PFSK-1 (cell line): ENCODE measurements around the gene FHL3.

Source experiments
- FOXP2 ChIP-seq: optimal IDR thresholded peaks from 2 replicates; pipeline ENCODE3; 2011; ENCODE audit warnings: borderline replicate concordance, control low read depth, inconsistent platforms; ENCODE audit not compliant: insufficient read depth; ENCODE audit errors: extremely low read length, extremely low read depth
- POLR2AphosphoS5 ChIP-seq: IDR thresholded peaks from 2 replicates; pipeline ENCODE4 v1.6.1; 2012; ENCODE audit warnings: low read depth, mild to moderate bottlenecking, control low read depth, low read length, moderate library complexity
- SIN3A ChIP-seq: IDR thresholded peaks from 2 replicates; pipeline ENCODE4 v1.6.1; 2012; ENCODE audit warnings: mild to moderate bottlenecking, low read length, moderate library complexity, borderline replicate concordance; ENCODE audit not compliant: insufficient read depth
- TAF1 ChIP-seq: IDR thresholded peaks from 2 replicates; pipeline ENCODE4 v1.6.1; 2012; ENCODE audit warnings: low read length, control low read depth, borderline replicate concordance; ENCODE audit not compliant: insufficient read depth
- TF ChIP-seq, protein P1 (sequence below), 2 experiments: IDR thresholded peaks; 2 replicates each; pipeline versions ENCODE4 v1.6.1 to v1.8.0; 2011 to 2012; ENCODE audit warnings: low read depth in 2 of 2, low read length in 2 of 2, control low read depth in 1 of 2, inconsistent platforms in 1 of 2, mild to moderate bottlenecking in 1 of 2, moderate library complexity in 1 of 2; ENCODE audit not compliant: insufficient read depth in 1 of 2

Gene FHL3

DNA sequence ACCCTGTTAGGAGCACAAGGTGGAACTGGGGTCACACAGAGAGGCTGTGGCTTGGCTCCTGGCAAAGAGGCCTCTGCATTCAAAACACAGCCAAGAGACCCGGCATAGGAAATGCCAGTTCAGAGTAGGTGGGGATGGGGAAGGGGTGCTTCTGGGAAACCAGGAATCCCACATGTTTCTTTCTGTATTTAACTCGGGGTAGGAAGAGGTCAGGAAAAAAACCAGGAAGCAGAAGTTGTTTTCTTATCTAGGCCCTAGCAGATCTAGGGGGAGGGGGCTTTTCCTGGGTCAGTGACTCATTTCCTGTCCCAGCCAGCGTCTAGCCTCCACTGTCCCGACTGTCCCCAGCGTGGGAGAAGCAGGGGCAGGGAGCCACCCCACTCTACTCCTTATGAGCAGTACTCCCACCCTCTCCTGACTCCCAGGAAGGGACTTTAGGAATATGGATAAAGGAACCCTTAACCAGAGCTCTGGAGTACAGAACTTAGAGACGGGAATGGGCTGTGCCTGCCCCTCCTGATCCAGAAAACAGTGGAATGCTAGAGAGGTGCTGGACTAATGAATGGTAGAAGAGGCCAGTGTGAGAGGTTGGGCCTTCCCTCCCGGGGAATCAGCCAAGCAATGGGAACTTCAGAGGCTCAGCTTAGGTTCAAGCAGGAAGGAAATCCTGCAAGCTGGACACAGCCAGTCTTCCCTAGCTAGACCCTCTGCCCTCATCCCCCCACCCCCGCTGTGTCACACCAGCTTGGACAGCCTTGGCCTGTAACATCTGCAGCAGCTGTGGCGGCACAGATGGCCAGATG lies 5.7 kb downstream of the FHL3 start:
- TF ChIP-seq, protein P1, sequence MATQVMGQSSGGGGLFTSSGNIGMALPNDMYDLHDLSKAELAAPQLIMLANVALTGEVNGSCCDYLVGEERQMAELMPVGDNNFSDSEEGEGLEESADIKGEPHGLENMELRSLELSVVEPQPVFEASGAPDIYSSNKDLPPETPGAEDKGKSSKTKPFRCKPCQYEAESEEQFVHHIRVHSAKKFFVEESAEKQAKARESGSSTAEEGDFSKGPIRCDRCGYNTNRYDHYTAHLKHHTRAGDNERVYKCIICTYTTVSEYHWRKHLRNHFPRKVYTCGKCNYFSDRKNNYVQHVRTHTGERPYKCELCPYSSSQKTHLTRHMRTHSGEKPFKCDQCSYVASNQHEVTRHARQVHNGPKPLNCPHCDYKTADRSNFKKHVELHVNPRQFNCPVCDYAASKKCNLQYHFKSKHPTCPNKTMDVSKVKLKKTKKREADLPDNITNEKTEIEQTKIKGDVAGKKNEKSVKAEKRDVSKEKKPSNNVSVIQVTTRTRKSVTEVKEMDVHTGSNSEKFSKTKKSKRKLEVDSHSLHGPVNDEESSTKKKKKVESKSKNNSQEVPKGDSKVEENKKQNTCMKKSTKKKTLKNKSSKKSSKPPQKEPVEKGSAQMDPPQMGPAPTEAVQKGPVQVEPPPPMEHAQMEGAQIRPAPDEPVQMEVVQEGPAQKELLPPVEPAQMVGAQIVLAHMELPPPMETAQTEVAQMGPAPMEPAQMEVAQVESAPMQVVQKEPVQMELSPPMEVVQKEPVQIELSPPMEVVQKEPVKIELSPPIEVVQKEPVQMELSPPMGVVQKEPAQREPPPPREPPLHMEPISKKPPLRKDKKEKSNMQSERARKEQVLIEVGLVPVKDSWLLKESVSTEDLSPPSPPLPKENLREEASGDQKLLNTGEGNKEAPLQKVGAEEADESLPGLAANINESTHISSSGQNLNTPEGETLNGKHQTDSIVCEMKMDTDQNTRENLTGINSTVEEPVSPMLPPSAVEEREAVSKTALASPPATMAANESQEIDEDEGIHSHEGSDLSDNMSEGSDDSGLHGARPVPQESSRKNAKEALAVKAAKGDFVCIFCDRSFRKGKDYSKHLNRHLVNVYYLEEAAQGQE (IDR thresholded peaks at IDR 0.05; ENCODE audit: insufficient read depth in 1 of 2, low read depth in 2 of 2, low read length in 2 of 2) = peak; percentile 57 to 77; a peak in 3 of 4 replicates
- TF ChIP-seq POLR2AphosphoS5 (peak; percentile 51), FOXP2 (peak; percentile 61), TAF1 (no peak), SIN3A (0 out of 2 replicates have a peak, but pooled peaks have one; percentile 36)

DNA sequence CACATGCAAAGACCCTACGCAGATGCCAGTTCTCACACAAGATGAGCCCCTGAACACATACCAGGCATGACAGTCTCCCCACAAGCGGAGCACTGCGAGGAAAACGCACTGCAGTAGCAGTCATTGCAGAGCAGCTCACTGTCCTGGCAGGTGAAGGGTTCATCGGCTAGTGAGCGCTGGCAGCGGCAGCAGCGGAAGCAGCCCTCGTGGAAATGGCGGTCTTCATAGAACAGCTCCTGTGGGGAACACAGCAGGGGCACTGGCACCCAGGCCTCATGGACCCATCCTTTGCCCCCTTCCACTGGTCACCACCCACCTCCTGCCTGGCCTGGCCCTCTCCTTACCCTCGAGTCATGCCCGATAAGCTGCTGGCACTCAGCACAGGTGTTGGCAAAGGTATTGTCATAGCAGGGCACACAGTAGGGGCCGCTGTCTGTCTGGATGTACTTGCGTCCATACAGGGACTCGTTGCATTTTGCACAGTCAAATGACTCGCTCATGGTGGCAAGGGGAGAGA lies 6.3 kb downstream of the FHL3 start:
- no peak for TF ChIP-seq TAF1

DNA sequence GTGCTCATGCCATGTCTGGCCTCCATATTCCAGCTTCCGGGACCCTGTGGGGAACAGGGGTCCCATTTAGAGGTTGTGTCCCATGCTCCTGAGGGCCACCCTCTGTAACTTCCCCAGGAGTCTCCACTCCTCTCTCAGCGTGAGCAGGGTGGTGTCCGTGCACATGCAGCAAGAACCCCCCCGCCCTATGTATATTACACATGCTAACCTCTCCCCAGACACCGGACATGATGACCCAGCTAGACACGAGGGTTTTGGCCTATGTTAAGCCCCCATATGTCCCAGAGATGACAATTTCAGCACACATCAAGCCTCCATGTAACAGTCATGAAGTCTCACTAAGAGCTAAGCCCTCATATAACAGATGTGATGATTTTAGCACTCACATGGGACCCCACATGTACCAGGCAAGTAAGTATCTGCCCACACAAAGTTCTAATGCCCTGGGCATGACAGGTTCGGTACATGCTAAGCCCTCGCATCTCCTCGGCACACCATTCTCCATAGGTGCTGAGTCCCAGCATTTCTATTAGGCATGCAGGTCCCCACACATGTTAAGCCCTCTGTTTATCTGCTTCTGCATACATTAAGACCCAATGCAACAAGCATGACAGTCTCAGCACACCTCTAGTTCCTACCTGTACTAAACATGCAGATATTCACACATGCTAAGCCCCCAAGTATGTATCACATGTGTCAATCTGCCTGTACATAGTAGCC lies 7.1 kb downstream of the FHL3 start:
- TF ChIP-seq, protein P1 (IDR thresholded peaks at IDR 0.05; ENCODE audit: insufficient read depth in 1 of 2, low read depth in 2 of 2, low read length in 2 of 2) = no peak
- TF ChIP-seq SIN3A (no peak), POLR2AphosphoS5 (no peak), TAF1 (no peak), FOXP2 (no peak)

DNA sequence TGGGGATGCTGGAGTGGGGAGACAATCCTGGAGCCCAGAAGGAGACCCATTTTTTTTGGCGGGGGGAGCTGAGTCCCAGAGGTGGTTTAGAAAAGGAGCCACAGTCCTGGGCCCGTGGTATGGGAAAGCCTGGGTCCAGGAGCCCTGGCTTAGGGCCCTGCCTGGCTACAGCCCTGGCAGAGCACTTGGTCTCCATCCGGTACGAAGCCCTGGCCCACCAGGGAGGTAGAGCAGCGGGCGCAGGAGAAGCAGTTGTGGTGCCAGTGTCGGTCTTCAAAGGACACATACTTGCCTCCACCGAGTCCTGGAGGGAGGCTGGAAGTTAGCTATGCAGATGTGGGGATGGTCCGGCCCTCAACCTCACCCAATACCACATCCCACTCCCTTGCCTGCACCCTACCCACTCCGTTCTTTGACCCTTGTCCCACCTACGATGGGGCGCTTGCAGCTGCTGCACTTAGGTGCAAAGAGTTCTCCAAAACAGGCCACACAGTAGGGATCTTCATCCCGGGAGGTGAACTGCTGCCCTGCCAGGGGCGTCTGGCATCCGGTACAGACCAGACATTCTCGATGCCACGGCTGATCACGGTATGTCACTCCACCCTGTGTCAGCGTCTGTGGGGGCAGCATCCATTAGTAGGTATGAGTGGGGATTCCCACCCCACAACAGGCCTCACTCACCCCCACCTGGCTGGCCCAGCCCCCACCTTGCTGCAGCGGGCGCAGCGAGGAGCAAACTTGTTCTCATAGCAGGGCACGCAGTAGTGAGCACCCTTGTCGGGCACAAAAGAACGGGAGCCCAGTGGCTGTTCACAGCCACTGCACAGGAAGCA lies 7.8 kb downstream of the FHL3 start:
- no peak for TF ChIP-seq FOXP2
- no peak for TF ChIP-seq TAF1
- TF ChIP-seq SIN3A = no peak
- TF ChIP-seq, protein P1 (IDR thresholded peaks at IDR 0.05; ENCODE audit: insufficient read depth in 1 of 2, low read depth in 2 of 2, low read length in 2 of 2) = no peak
- TF ChIP-seq POLR2AphosphoS5 = no peak

DNA sequence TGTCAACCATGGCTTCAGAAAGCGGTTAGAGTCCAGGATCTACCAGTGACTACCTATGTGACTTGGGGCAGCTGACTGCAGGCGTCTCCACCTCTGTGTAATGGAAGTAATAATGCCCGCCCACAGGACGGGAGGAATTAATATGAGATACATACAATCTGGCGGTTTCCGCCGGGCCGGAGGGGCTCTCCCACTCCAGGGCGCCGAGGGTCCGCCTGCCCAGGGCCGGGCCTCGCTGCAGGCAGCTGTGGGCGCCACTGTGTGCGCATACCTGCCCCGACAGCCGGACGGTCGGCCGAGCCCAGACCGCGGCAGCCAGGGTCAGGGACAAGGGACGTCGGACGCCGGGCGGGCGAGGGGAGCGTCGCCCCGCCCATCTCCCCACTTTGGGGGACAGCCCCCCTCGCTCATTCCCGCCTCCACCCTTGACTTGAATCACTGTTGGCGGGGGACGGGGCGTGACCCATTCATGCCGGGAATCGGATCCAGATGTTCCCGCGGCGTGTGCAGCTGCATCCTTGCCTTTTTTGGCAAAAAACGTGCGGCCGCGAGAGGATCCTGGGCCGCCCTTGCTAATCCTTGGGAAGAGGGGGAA lies 9.5 kb downstream of the FHL3 start:
- TF ChIP-seq POLR2AphosphoS5 (no peak; the same call in 1 of the 2 replicates), TAF1 (no peak), FOXP2 (peak; percentile 66), SIN3A (no peak)
- TF ChIP-seq, protein P1 (IDR thresholded peaks at IDR 0.05; ENCODE audit: insufficient read depth in 1 of 2, low read depth in 2 of 2, low read length in 2 of 2) = no peak
